Brain microvascular endothelial cell (primary cell): ENCODE data around the gene BEAN1.

Experiments used
- DNase-seq: peaks from one replicate; pipeline ENCODE4 v3.0.0-alpha.2; 2020
- H3K27ac ChIP-seq: fragments of 250-450 bp; sonication (Bioruptor Pico); 2 replicates; pipeline ENCODE4 v1.5.1; 2020; ENCODE audit warnings: mild to moderate bottlenecking, moderate library complexity
- H3K27me3 ChIP-seq: fragments of 250-450 bp; sonication (Bioruptor Pico); replicated peaks from 2 replicates; pipeline ENCODE4 v1.5.1; 2020; ENCODE audit warnings: mild to moderate bottlenecking
- H3K36me3 ChIP-seq: fragments of 250-450 bp; sonication (Bioruptor Pico); replicated peaks from 2 replicates; pipeline ENCODE4 v1.5.1; 2020; ENCODE audit warnings: mild to moderate bottlenecking
- H3K4me3 ChIP-seq: 2 replicates; pipeline ENCODE4 v1.5.1; 2011; ENCODE audit warnings: low read depth, mild to moderate bottlenecking, control low read depth, low read length, moderate library complexity
- CTCF ChIP-seq: IDR thresholded peaks from 2 replicates; pipeline ENCODE4 v1.5.1; 2011; ENCODE audit warnings: low read depth, mild to moderate bottlenecking, moderate library complexity, low read length, control low read depth, inconsistent platforms; ENCODE audit errors: missing control alignments
- in situ Hi-C: cut with HindIII; loops from 2 replicates; pipeline ENCODE4 v1.10.0; 2017; ENCODE audit warnings: low sequenced_read_pairs, low pct_ligation_motif_present

Gene BEAN1

GRCh38 chr16:66438536-66438935 lies 11.4 kb downstream of the BEAN1 start:
- TF ChIP-seq CTCF = no peak
- Histone ChIP-seq H3K27ac (no peak overlapping the region), H3K4me3 (no peak overlapping the region), H3K27me3 (peaks cover 10% of the 10 kb centered on the region), H3K36me3 (no peaks in the 10 kb centered on the region)
- no peak for DNase-seq
- in situ Hi-C loops = no loop called here

- H3K36me3 ChIP-seq = no peaks in the 10 kb centered on the region
- no peak for DNase-seq
- in situ Hi-C loops = no loop called here
- no peak overlapping the region for H3K27ac ChIP-seq
- H3K27me3 ChIP-seq = peaks cover 10% of the 10 kb centered on the region
- H3K4me3 ChIP-seq = no peak overlapping the region
- TF ChIP-seq CTCF = no peak
Measured at GRCh38 chr16:66439051-66439730, 12.1 kb downstream of the BEAN1 start.

GRCh38 chr16:66440271-66440802 lies 13.2 kb downstream of the BEAN1 start:
- DNase-seq = no peak
- H3K36me3 ChIP-seq = no peaks in the 10 kb centered on the region
- in situ Hi-C loops = no loop called here
- peaks cover 10% of the 10 kb centered on the region for H3K27me3 ChIP-seq
- no peak overlapping the region for H3K4me3 ChIP-seq
- no peak overlapping the region for H3K27ac ChIP-seq
- no peak for TF ChIP-seq CTCF

GRCh38 chr16:66440970-66441369 lies 13.9 kb downstream of the BEAN1 start:
- in situ Hi-C loops = no loop called here
- peaks cover 10% of the 10 kb centered on the region for H3K27me3 ChIP-seq
- H3K36me3 ChIP-seq = no peaks in the 10 kb centered on the region
- no peak for DNase-seq
- no peak overlapping the region for H3K4me3 ChIP-seq
- H3K27ac ChIP-seq = no peak overlapping the region
- no peak for TF ChIP-seq CTCF

GRCh38 chr16:66441586-66442375 lies 14.7 kb downstream of the BEAN1 start:
- no peak for TF ChIP-seq CTCF
- Histone ChIP-seq H3K36me3 (no peaks in the 10 kb centered on the region), H3K4me3 (no peak overlapping the region), H3K27me3 (peaks cover 10% of the 10 kb centered on the region), H3K27ac (no peak overlapping the region)
- in situ Hi-C loops = no loop called here
- peak; percentile 25 for DNase-seq
